GM12878 (cell line): ENCODE results near the gene GRK5. TPM values are rescaled to one million over a fixed set of nuclear protein-coding genes. Genes with fewer than 3 reads are reported as not detected.

ENCODE experiments used
- ATAC-seq: fragments of 200-7000 bp; cut with Tn5 transposase; 3 replicates; pipeline ENCODE4 v1.9.1; 2020; ENCODE audit warnings: mild to moderate bottlenecking, moderate library complexity
- BruUV-seq: library from RNA; stranded (reverse); fragments of 400-500 nt; replicated peaks from 2 replicates; lab custom pipeline; 2021; lab: Mats Ljungman, UMichigan
- CTCF ChIA-PET: fragments of 300-600 bp; sonication (Branson Sonifier 250); formaldehyde crosslinking; extraction: SDS; loops from one replicate; lab custom pipeline; 2021; ENCODE audit warnings: inconsistent platforms; lab: Yijun Ruan, JAX
- POLR2A ChIA-PET: fragments of 350-600 bp; formaldehyde crosslinking; extraction: SDS; loops from one replicate; lab custom pipeline; 2021; ENCODE audit warnings: inconsistent platforms; lab: Charles Lee
- RAD21 ChIA-PET: fragments of 300-600 bp; sonication (Branson Sonifier 250); formaldehyde crosslinking; loops from one replicate; lab custom pipeline; 2023; ENCODE audit warnings: antibody characterized with exemption; ENCODE audit not compliant: unreplicated experiment; lab: Charles Lee
- SMC1A ChIA-PET: fragments of 300-600 bp; sonication (Branson Sonifier 250); formaldehyde crosslinking; loops from one replicate; lab custom pipeline; 2023; ENCODE audit not compliant: unreplicated experiment, uncharacterized antibody; lab: Charles Lee
- DNase-seq: peaks from one replicate; pipeline ENCODE4 v3.0.0-alpha.2; 2011; ENCODE audit warnings: low read depth, low spot score
- FAIRE-seq: peaks from 3 replicates; lab custom pipeline; 2011; peaks lifted over from hg19 to GRCh38; lab: Jason Lieb, UNC
- H2AFZ ChIP-seq: 2 replicates; pipeline ENCODE4 v1.6.0; 2011; ENCODE audit warnings: low read depth, low read length, control low read depth; ENCODE audit not compliant: control insufficient read depth
- H3K27ac ChIP-seq: 2 replicates; pipeline ENCODE4 v1.5.1; 2011; ENCODE audit warnings: control low read depth; ENCODE audit not compliant: control insufficient read depth, insufficient read depth
- H3K27me3 ChIP-seq, 2 experiments: replicated peaks in 1 of 2; 2 replicates each; pipeline versions ENCODE4 v1.6.0 to v1.6.1; 2011; ENCODE audit warnings: low read length in 1 of 2; ENCODE audit not compliant: control insufficient read depth in 2 of 2, insufficient read depth in 2 of 2
- H3K36me3 ChIP-seq, 2 experiments: 2 replicates each; pipeline ENCODE4 v1.5.1; 2011; ENCODE audit warnings: low read length in 1 of 2; ENCODE audit not compliant: control insufficient read depth in 2 of 2, insufficient read depth in 2 of 2
- H3K4me1 ChIP-seq: 2 replicates; pipeline ENCODE4 v1.6.1; 2011; ENCODE audit warnings: mild to moderate bottlenecking, low read length, moderate library complexity, mixed read lengths; ENCODE audit not compliant: control insufficient read depth, insufficient read depth
- H3K4me2 ChIP-seq: 2 replicates; pipeline ENCODE4 v1.6.0; 2011; ENCODE audit warnings: control low read depth; ENCODE audit not compliant: control insufficient read depth, insufficient read depth
- H3K4me3 ChIP-seq: fragments of 200-600 bp; sonication (generic); 2 replicates; pipeline ENCODE4 v1.5.1; 2016
- H3K79me2 ChIP-seq: 2 replicates; pipeline ENCODE4 v1.6.0; 2011; ENCODE audit warnings: low read length; ENCODE audit not compliant: control insufficient read depth, insufficient read depth
- H3K9ac ChIP-seq: 2 replicates; pipeline ENCODE4 v1.8.0; 2011; ENCODE audit warnings: low read length, control low read depth, mixed read lengths; ENCODE audit not compliant: control insufficient read depth, insufficient read depth
- H3K9me3 ChIP-seq: replicated peaks from 3 replicates; pipeline ENCODE4 v1.5.1; 2011; ENCODE audit warnings: mild to moderate bottlenecking, low read length; ENCODE audit not compliant: control insufficient read depth, insufficient read depth
- H4K20me1 ChIP-seq: 2 replicates; pipeline ENCODE4 v1.6.0; 2011; ENCODE audit not compliant: control insufficient read depth, insufficient read depth
- ATF7 ChIP-seq: fragments of 450-650 bp; IDR thresholded peaks from 2 replicates; pipeline ENCODE4 v1.6.1; 2016; ENCODE audit warnings: low read depth, mild to moderate bottlenecking
- DPF2 ChIP-seq: fragments of 450-650 bp; IDR thresholded peaks from 2 replicates; pipeline ENCODE4 v1.6.1; 2017; ENCODE audit warnings: mild to moderate bottlenecking
- EGR1 ChIP-seq, 2 experiments: IDR thresholded peaks; 1 replicate in 1 of 2; 2 replicates in 1 of 2; pipeline ENCODE4 v1.6.1; 2011 to 2012; ENCODE audit warnings: low read depth in 2 of 2, low read length in 2 of 2, borderline replicate concordance in 1 of 2, mild to moderate bottlenecking in 1 of 2, moderate library complexity in 1 of 2
- ETV6 ChIP-seq, 2 experiments: fragments of 450-650 bp in 1 of 2; IDR thresholded peaks in 1 of 2; conservative IDR thresholded peaks in 1 of 2; 2 replicates each; pipeline ENCODE4 v1.6.1; 2014; ENCODE audit warnings: antibody characterized with exemption in 1 of 2, borderline replicate concordance in 1 of 2, low read depth in 1 of 2, mild to moderate bottlenecking in 1 of 2, moderate library complexity in 1 of 2
- HCFC1 ChIP-seq: fragments of 150-350 bp; IDR thresholded peaks from 2 replicates; pipeline ENCODE4 v1.6.1; 2014; ENCODE audit warnings: low read length
- IKZF1 ChIP-seq: fragments of 450-650 bp; conservative IDR thresholded peaks from 2 replicates; pipeline ENCODE4 v1.6.1; 2017; ENCODE audit warnings: antibody characterized with exemption, mild to moderate bottlenecking
- JUNB ChIP-seq: IDR thresholded peaks from 2 replicates; pipeline ENCODE4 v1.6.1; 2016; ENCODE audit warnings: antibody characterized with exemption, mild to moderate bottlenecking
- KLF5 ChIP-seq: fragments of 450-650 bp; IDR thresholded peaks from 2 replicates; pipeline ENCODE4 v1.6.1; 2014; ENCODE audit warnings: mild to moderate bottlenecking; ENCODE audit not compliant: partially characterized antibody
- PAX5 ChIP-seq: IDR thresholded peaks from 2 replicates; pipeline ENCODE4 v1.6.1; 2011; ENCODE audit warnings: low read depth, low read length, borderline replicate concordance
- PAX8 ChIP-seq: fragments of 450-650 bp; IDR thresholded peaks from 2 replicates; pipeline ENCODE4 v1.6.1; 2017; ENCODE audit warnings: mild to moderate bottlenecking, moderate library complexity
- PBX3 ChIP-seq: IDR thresholded peaks from 2 replicates; pipeline ENCODE4 v1.6.1; 2011; ENCODE audit warnings: mild to moderate bottlenecking, low read depth, low read length, moderate library complexity; ENCODE audit not compliant: insufficient replicate concordance
- RAD51 ChIP-seq: fragments of 450-650 bp; IDR thresholded peaks from 2 replicates; pipeline ENCODE4 v1.6.1; 2016; ENCODE audit warnings: moderate library complexity, mild to moderate bottlenecking, inconsistent platforms
- SMARCA5 ChIP-seq: fragments of 450-650 bp; IDR thresholded peaks from 2 replicates; pipeline ENCODE4 v1.6.1; 2017; ENCODE audit warnings: mild to moderate bottlenecking
- SREBF1 ChIP-seq: IDR thresholded peaks from 2 replicates; pipeline ENCODE4 v1.6.1; 2012; ENCODE audit warnings: mild to moderate bottlenecking, low read length
- USF1 ChIP-seq: IDR thresholded peaks from 2 replicates; pipeline ENCODE4 v1.6.1; 2011; ENCODE audit warnings: borderline replicate concordance, low read depth, mild to moderate bottlenecking, moderate library complexity, mixed read lengths, low read length; ENCODE audit not compliant: insufficient read depth; ENCODE audit errors: extremely low read length
- YY1 ChIP-seq: IDR thresholded peaks from 2 replicates; pipeline ENCODE4 v1.6.1; 2011; ENCODE audit warnings: low read depth, mild to moderate bottlenecking, low read length
- ZNF622 ChIP-seq: fragments of 450-650 bp; IDR thresholded peaks from 2 replicates; pipeline ENCODE4 v1.6.1; 2017; ENCODE audit warnings: mild to moderate bottlenecking, inconsistent platforms
- WGBS: methylation state at CpG from one replicate; pipeline ENCODE4 v1.1.6; 2016; ENCODE audit warnings: low lambda C conversion rate; ENCODE audit not compliant: insufficient replicate concordance, insufficient coverage; ENCODE audit errors: missing lambda C conversion rate; 5-methylcytosine and 5-hydroxymethylcytosine counted together
- in situ Hi-C: fragments of 300-500 bp; cut with MboI; formaldehyde crosslinking; loops from 9 replicates; pipeline ENCODE4 v1.14.3; 2018; ENCODE audit warnings: mixed read lengths
- intact Hi-C: fragments of 100-400 bp; cut with micrococcal nuclease; formaldehyde crosslinking; loops from one replicate; pipeline ENCODE4 v1.14.2; 2022; ENCODE audit not compliant: unreplicated experiment
- polyA plus RNA-seq, 11 experiments: library from polyadenylated mRNA; depleted of rRNA in 4 of 11; unstranded in 6 of 11; stranded (reverse) in 5 of 11; fragments of >200 nt; fragmentation: Nextera tagmentation in 4 of 11; fragmentation: Illumina TruSeq in 1 of 11; extraction: Ambion mirVana in 4 of 11; extraction: Trizol in 1 of 11; gene quantifications; 1 replicate in 1 of 11; 2 replicates in 10 of 11; pipeline versions ENCODE4 v1.2.1 to v1.2.3, GENCODE V29; 2011 to 2016; ENCODE audit warnings: inconsistent platforms in 2 of 11, missing spikeins in 2 of 11, low read depth in 1 of 11
- total RNA-seq, 4 experiments: library from RNA; depleted of rRNA in 3 of 4; stranded (reverse); fragments of >200 nt in 3 of 4; fragmentation: Illumina TruSeq in 1 of 4; extraction: Trizol in 1 of 4; gene quantifications; 2 replicates each; pipeline versions ENCODE4 v1.2.1 to v1.2.3, GENCODE V29; 2013 to 2021

The GRK5 gene
- total and polyA plus RNA-seq, 10 of the 15 experiments (the other 5 are each of a cell fraction or from before 2014, with no cell fraction given) = 0.11 to 22.1 (median 10.0) TPM

- ChIA-PET POLR2A (interaction anchor here (0.6 kb wide), 2 partner anchors 13 to 163 kb away, joined by 3 to 4 read pairs; no protein-coding TSS in a partner anchor), SMC1A (interaction anchor here (1.0 kb wide), 1 partner anchor 30 kb away, joined by 3 read pairs; no protein-coding TSS in a partner anchor), RAD21 (no interaction called here), CTCF (interaction anchor here (0.6 to 0.7 kb wide), 2 partner anchors 11 to 94 kb away, joined by 3 read pairs; no protein-coding TSS in a partner anchor)
- no peaks in the 10 kb centered on the region for H3K27me3 ChIP-seq
- H3K79me2 ChIP-seq = no peaks in the 10 kb centered on the region
- no peaks in the 10 kb centered on the region for H3K36me3 ChIP-seq
- H3K4me2 ChIP-seq = no peak overlapping the region
- H3K4me3 ChIP-seq = no peak overlapping the region
- intact Hi-C loops = no loop called here
- in situ Hi-C loops = no loop called here
- no peak for ATAC-seq
- H3K4me1 ChIP-seq = peaks cover 25% of the 10 kb centered on the region
- no TSS peak for BruUV-seq
- H3K9ac ChIP-seq = no peak overlapping the region
- no peak overlapping the region for H3K27ac ChIP-seq
- no peaks in the 10 kb centered on the region for H4K20me1 ChIP-seq
- 38% methylated on average over 10 of the region's 10 CpGs for WGBS
- no peak overlapping the region for H2AFZ ChIP-seq
- FAIRE-seq = no peak
- H3K9me3 ChIP-seq = peaks cover 4% of the 10 kb centered on the region; the same call in 1 of the 3 replicates
- no peak for DNase-seq
- TF ChIP-seq PAX8 = no peak
- TF ChIP-seq ATF7 = no peak
- TF ChIP-seq SMARCA5 = no peak
- no peak for TF ChIP-seq IKZF1
- TF ChIP-seq SREBF1 = no peak
- TF ChIP-seq KLF5 = no peak
- no peak for TF ChIP-seq PAX5
- TF ChIP-seq JUNB = no peak
- TF ChIP-seq EGR1 (IDR thresholded peaks at IDR 0.05; ENCODE audit: borderline replicate concordance in 1 of 2, low read depth in 2 of 2, low read length in 2 of 2) = no peak
- TF ChIP-seq USF1 = no peak
- no peak for TF ChIP-seq PBX3
- TF ChIP-seq ZNF622 = no peak
- no peak for TF ChIP-seq HCFC1
- no peak for TF ChIP-seq YY1
- TF ChIP-seq ETV6 (conservative IDR thresholded peaks at IDR 0.05 in 1 of 2, IDR thresholded peaks at IDR 0.05 in 1 of 2; ENCODE audit: borderline replicate concordance in 1 of 2, low read depth in 1 of 2) = no peak
- TF ChIP-seq DPF2 = no peak
- no peak for TF ChIP-seq RAD51
Observed at GRCh38 chr10:119474606-119475005, 267.2 kb downstream of the GRK5 start.
